Stimulated activated CD4-positive, alpha-beta T cell treated with anti-CD3 and anti-CD28 coated beads, TNF-alpha, amount 100 ng/mL, for 1 hour (primary cell): ENCODE measurements around the gene ZNF385B.

Source experiments
- DNase-seq, 3 donors: peaks; one replicate each; pipeline ENCODE4 v3.0.0-alpha.2; 2020; ENCODE audit warnings: low read depth in 3 of 3, low spot score in 1 of 3

The ZNF385B gene

DNA sequence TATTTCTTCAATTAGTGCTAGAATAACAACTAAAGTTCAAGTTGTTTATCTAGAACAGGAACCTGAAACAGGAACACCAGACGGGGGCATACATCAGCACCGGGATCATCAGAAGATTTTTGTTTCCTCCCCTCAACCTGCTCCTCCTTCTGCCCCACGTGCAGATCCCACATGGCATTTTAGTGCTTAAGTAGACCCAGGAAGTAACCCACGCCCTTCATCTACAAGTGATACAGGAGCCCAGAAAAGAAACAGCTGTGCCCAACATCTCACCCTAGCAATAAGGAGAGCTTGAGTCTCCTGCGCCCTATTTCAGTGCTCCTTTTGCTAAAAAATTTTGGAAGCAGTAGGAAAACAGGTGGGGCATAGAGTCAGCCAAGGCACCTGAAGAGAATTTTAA is 5.2 kb downstream of the ZNF385B start:
- no peak for DNase-seq

DNA sequence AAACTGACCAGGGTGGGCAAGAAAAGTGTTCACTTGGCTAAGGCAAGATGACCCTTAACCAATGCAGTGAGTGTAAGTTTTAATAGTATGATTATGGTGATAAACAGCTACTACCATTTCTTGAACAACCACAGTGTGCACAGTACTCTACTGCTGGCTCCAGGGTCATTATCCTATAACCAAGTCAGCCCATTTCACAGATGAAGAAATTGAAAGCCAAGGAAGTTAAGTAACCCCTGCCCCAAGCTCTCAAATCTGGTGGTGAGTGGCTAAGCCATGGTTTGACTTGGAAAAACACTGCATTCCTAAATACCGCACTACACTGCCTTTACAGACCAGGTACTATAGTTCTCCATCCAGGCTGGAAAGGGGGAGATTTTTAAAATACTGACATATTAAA is 5.7 kb downstream of the ZNF385B start:
- no peak for DNase-seq

DNA sequence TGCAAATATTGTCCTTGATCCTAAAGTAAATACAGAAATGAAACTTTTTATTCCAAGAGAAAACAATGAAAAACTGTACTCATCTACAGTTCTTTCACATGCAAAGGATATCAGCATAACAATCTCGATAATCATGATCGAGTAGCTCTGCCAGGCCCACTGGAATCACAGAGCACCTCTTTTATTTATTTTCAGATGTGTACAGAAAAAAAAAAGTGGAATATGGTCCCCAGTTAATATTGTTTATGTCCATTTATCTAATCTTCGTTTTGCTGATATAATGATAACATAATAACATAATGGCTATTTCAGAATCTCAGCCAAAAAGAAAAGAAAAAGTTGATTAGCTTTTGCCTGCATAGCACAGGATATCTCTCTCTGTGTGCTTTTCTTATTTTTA is 6.5 kb downstream of the ZNF385B start:
- DNase-seq = no peak

DNA sequence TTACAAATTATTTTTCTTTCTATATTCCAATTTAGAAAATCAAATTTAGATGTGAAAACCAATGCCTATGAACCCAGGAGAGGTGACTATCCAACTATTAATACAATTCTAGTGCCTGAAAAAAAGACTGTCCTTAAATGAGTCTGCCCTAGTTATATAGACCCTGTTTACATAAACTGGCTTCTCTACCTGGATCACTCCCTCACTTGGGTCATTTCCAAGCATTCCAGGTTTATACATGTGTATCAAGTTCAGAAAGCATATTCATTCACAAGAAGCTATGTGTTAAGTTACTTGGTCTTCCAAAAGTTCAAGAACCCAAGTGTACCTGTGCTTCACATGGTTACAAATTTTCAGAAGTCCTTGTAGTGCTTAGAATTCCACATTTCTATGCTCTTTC is 8.3 kb downstream of the ZNF385B start:
- DNase-seq = no peak

DNA sequence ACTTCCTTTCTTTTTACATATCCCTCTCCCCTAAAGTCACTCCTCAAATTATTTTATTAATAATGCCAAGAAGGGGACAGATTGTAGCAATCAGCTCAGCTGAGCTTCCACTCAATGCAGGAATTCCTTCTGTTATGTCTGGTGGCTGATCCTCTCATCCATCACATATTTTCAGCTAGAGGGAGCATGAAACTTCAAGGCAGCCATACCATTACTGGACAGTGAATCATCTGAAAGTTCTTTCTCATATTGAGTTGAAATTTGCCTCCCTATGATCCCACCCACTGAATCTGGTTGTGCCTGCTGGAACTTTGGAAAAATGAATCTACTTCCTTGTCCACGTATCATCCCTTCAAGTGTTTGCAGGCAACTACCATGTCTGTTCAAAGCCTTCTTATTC is 11.2 kb downstream of the ZNF385B start:
- no peak for DNase-seq

DNA sequence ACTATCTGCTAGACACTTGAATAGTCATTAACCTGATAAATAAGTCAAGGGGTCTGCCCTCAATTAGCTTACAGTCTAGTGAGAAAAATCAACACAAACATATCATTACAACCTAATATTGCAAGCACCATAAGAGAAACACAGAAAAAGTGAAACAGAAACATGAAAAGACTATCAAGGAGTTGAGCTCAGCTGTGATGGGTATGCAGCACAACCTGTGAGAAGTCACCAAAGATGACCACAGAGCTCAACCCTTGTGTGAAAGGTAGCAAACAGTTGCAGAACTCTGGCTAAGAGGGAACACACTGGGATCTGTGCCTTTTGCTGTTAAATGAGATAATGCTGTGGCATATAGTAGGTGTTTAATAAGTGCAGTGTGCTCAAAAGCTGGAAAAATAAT is 11.7 kb downstream of the ZNF385B start:
- no peak for DNase-seq

DNA sequence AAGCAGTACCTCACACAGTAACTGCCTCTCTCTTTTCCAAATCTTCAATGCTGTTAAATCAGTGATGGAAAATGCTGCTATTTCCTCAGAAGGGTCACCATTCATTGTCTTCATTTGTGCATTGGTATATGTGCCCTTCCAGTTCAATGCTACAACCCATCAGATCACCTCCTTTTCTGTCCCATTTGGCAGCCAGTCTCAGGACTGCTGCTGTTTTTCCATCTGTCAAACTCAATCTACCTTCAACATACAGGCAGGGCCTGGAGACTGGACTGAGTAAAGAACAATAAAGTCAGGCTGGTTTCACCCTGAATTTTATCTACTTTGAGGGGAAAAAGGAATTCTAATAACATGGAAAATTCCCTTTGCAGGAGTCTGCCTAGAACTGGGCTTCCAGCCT is 17.9 kb downstream of the ZNF385B start:
- no peak for DNase-seq

DNA sequence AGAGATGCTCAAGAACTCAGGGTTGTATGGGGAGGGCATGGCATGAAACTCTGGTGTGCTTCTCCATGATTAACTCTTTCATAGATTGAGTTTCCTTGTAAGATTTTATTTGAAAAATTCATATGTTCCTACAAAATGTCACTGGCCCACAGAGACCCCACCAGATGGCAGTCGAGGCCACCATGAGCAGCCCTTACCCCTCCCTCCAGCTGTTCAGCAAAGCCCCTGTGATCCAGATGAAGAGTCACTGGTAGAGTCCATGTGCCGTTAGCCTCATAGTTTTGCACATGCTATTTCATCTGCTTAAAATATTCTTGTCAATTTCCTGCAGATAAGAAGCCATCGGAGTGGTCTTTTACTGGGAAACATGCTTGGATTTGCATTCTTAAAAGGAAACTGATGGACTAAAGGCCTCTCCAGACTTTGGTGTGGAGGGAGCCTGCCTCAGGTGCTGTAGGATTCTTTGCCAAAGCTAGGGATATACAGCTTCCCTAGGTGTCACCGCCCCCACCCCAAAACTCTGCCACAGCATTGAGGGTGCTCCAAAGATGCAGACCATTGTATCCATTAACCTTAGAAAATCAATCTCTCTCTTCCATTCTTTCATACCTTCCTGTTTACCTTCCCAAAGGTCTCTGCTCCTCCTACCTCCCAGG is 18.8 kb downstream of the ZNF385B start:
- no peak for DNase-seq

DNA sequence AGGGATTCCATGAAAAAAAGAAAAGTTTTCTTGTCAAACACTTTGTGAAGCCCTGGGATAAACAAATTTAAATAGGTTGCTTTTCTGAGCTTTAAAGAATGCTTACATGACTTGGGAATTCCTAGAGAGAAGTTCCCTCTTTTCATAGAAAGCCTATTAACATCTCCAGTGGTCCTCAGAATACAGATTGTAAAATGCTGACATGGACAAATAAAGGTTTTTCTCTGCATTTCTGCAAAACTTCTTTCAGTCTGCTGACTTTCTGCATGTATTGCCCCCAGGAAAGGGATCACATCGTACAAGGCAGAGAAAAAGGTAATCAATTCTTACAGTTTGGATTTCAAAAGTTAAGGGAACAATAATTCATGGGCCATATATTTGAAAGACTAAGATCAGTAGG is 20.6 kb downstream of the ZNF385B start:
- DNase-seq = no peak

DNA sequence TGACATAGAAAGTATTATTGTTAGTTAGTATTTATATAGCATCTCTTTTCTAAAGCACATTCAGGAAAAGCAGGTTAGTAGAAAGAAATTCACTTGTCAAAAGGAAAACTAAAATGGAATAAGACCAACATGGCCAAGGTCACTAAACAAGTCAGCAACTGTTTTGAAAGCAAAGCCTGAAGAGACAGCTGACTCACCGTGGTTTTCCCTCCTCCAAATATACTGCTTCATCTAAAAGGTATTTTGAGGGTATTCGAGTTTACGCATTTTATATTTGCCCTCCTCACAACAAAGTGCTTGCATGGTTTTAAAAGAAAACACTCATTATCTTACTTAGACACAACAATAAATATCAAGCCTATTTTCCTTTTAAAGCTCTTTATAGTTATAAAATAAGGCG is 24.0 kb downstream of the ZNF385B start:
- DNase-seq = no peak

DNA sequence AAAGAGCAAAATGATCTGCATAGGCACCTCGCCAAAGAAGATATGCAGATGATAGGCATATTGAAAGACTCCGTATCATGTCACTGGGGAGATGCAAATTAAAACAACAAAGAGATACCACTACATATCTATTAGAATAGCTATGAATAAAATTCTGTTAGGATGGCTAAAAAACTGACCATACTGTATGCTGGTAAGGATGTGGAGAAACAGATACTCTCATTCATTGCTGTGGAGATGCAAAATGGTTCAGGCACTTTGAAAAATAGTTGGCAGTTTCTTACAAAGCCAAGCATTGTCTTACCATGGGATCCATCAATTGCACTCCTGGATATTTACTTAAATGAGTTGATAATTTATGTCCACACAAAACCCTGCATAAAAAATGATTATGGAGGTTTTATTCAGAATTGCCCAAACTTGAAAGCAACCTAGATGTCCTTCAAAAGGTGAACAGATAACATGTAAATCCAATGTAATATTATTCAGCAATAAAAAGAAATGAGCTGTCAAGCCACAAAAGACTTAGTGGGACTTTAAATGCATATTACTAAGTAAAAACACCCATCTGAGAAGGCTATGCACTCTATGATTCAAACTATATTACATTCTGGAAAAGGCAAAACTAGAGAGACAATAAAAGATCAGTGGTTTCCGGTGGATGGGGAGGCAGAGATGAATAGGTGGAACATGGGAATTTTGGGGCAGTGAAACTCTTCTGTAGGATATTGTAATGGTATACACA is 31.2 kb downstream of the ZNF385B start:
- no peak for DNase-seq

DNA sequence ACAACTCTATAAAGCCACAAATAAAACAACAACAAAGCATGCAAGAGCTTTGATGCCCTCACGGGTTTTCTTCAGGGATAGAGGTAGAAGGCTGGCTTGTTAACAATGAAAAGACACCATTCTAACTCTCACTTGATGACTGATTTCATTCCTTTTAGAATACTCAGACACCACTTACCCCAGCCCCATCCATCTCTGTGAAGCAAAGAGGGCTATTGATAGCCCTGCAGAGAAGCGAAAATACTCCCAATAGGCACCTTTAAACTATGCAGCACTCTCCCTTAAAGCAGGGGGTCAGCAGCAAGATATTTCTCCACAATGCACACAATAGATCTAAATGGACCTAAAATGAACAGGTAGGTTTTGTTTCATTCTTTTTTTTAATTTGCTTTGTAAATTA is 35.1 kb downstream of the ZNF385B start:
- DNase-seq = no peak

DNA sequence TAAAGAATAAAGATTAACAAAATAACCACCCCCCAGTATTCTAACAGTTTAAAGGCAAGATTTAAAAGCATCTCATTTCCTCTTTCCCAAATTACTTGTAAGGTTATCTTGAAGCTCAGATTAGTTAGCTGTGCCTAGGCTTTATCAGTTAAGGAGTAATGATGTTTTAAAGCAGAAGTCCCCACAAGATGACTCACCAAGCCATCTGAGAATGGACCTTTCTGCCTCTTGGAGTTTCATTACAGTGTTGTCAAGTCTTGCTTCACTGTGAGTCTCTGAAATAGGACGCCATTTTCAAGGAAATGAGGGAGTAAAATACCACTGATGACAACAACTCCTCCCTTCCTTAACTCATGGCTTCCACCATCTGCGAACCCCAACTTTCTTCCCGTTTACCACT is 35.9 kb downstream of the ZNF385B start:
- DNase-seq = no peak

DNA sequence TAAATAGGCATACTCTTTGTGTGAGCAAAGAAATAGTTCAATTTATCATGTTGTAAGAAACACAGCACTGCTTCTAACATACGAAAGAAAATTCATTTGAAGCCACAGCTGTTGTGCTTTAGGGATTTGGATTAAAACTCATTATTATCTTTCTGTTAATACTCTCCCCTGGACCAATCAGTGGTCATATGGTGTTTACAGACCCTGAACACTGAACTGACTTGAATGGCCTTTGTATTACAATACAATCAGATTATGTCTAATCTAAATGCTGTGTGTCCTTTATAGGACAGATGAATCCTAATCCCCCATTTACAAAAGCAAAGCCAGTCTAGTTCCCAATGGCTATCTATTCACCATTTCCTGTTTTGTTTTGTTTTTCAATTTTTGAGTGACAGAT is 36.5 kb downstream of the ZNF385B start:
- no peak for DNase-seq

DNA sequence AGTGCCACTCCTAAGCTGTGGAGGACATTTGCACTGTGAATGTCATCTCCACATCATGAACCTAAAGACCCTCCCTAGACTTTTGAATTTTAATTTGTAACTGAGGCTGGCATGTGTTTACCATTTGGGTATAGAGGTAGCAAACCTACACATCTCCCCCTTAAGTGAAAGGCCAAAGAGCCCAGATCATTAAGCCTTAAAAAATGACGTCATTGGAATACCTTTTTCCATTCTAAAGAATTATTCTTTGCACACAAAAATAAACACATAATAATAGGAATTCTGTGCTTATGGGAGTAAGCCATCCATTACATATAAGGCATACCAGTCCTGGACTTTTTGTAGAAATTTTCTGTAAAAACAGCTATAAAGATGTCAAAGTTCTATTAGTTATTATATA is 38.9 kb downstream of the ZNF385B start:
- no peak for DNase-seq

DNA sequence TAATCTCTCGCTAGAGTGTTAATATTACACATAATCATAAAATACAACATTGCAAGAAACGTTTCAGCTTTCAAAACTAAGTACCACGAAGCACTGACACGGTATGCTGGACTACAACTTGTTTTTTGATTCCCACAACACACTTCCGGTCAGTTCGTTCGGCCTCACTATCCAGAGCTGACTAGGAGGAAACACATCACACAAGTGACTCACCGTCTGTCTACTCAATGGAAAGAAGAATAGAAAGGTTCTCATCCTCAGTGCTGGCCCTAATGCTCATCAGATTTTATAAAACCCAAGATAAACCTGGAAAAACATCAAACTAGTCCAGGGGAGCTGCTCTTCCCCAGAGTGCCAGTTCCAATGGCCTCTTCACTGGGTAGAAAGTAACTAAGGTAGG is 42.9 kb downstream of the ZNF385B start:
- DNase-seq = no peak

DNA sequence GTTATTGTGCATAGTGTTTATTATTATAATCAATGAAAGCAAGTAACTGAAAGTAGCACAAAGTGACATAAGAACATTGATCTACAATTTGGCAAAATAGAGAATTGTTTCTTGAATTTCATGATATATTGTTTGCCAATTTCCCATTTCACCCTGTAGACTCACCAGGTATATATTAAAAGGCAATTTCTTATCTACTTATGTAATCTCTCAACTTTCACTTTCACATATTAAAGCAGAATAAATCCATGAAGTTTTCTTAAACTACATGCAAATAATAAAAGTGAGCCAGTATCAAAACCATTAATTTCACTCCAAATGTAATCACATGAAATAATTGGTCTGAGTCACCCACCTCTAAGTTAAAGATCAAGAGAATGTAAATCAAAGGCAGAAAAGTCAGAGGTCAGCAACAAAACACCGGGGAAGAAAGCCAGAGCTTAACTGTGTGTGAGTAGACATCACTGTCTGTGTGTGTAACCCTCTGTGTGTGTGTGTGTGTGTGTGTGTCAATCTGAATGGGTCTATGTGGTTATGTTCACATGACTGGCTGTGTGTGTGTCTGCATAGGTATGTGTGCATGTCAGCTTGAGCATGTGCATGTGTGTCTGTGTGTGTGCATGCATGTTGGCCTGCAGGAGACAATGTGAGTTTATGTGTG is 44.1 kb downstream of the ZNF385B start:
- DNase-seq = no peak

DNA sequence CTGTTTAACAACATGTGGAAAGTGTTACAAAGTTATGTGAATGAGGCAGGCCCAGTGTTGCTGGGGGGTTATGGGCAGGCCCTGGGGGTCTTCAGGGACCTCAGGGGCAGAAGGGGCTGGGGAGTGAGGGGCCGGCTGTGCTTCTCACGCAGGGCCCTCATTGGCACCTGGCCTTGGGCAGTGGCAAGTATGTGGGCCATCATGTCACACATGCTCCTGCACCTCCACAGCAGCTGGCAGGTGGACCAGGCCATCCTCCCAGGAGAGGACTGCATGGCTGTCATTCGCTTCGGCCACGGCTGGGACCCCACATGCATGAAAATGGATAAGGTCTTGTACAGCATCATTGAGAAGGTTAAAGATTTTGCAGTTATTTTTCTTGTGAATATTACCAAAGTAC is 47.4 kb downstream of the ZNF385B start:
- DNase-seq = no peak

DNA sequence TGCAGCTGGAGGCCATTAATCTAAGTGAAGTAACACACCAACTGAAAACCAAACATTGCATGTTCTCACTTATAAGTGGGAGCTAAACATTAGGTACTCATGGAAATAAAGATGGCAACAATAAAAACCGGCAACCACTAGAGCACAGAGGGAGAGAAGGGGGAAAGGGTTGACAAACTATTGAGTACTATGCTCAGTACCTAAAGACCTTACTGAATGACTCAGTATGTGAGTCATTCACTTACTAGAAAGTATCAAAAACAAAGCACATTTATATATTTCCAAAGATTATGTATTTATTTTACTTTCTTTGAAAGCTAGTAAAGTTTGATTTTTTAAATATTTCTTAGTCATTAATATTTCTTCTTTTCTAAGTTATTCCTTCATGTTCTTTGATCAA is 48.9 kb downstream of the ZNF385B start:
- no peak for DNase-seq

DNA sequence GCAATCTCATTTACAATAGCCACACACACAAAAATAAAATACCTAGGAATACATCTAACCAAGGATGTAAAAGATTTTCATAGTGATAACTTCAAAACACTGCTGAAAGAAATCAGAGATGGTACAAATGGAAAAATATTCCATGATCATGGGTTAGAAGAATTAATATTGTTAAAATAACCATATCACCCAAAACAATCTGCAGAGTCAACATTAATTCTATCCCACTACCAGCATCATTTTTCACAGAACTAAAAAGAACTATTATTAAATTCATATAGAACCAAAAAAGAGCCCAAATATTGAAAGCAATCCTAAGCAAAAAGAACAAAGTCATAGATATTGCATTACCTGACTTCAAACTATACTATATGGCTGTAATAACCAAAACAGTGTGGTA is 50.4 kb downstream of the ZNF385B start:
- no peak for DNase-seq

DNA sequence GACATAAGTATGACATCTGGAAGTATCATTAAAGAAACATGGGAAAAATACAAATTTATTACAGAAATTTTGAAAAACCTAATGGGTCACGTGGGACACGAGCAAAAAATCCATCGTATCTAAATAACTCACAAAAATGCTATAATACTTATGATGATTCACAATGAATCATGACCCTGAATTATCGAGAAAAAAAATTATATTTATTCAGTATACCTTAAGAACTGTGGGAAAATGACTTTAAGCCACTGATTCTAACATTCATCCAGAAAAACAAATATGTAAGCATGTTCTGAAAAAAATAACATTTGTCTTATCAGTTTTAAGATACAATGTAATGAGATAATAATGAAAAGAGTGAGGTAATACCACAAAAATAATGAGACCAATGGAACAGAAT is 51.8 kb downstream of the ZNF385B start:
- no peak for DNase-seq

DNA sequence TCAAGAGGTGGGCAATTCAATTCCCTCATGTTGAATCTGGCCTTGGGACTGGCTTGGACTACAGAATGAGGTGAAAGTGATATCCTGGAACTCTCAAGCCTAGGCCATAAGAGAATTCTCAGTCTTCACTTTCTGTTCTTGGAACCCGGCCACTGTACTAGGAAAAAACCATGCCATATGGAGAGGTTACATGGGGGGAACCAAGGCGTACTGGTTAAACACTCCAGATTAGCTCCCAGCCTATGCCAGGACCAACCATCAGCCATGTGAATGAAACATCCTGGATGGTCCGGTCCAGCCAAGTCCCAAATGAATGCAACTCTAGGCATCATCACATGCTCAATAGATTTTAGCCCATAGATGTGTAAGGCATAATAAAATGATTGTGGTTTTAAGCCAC is 56.4 kb downstream of the ZNF385B start:
- no peak for DNase-seq

DNA sequence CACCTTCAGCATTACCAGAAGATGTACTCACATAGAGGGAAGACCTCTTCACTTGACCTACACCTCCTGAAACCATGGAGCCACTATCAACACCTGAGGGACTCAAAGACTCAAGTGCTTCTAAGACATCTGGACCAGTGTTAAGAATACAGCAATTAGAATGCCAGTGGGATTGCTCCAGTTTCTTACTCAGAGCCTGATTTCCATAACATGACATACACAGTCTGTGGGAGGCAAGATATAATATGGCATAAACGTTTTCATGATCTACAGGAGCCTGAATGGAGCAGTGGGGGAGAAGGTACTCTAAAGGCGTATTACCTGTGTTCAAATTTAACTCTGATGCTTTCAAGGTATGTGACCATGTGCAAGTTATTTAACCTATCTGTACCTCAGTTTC is 57.2 kb downstream of the ZNF385B start:
- no peak for DNase-seq
